Right lobe of liver (tissue), 6 donors: Measurements from ENCODE around the gene SLC2A10. TPM values are rescaled to one million over a fixed set of nuclear protein-coding genes. Genes with fewer than 3 reads are reported as not detected.

ENCODE experiments used
- ATAC-seq, 4 donors: fragments of 200-7000 bp; cut with Tn5 transposase; one replicate each; pipeline ENCODE4 v1.9.1; 2020; ENCODE audit warnings: mild to moderate bottlenecking in 4 of 4, moderate library complexity in 4 of 4
- DNase-seq, 3 donors: peaks; one replicate each; pipeline ENCODE4 v3.0.0-alpha.2; 2020
- H3K27ac ChIP-seq, 3 donors: fragments of 200-600 bp; one replicate each; pipeline ENCODE4 v1.8.0; 2022
- H3K27me3 ChIP-seq, 2 donors: fragments of 200-600 bp; one replicate each; pipeline ENCODE4 v1.8.0; 2022
- H3K36me3 ChIP-seq, 4 donors: fragments of 200-600 bp; sonication (generic) in 1 of 4; one replicate each; pipeline versions ENCODE4 v1.5.1 to v1.8.0; 2017 to 2022; ENCODE audit warnings: control low read depth in 1 of 4
- H3K4me1 ChIP-seq, 4 donors: fragments of 200-600 bp; sonication (generic) in 1 of 4; one replicate each; pipeline versions ENCODE4 v1.5.1 to v1.8.0; 2017 to 2022; ENCODE audit warnings: control low read depth in 1 of 4
- H3K4me3 ChIP-seq, 3 donors: fragments of 200-600 bp; one replicate each; pipeline ENCODE4 v1.8.0; 2022
- H3K9me3 ChIP-seq, 4 donors: fragments of 200-600 bp; sonication (generic) in 1 of 4; one replicate each; pipeline versions ENCODE4 v1.5.1 to v1.8.0; 2017 to 2022; ENCODE audit warnings: control low read depth in 1 of 4
- CTCF ChIP-seq, 4 donors: fragments of 200-600 bp in 3 of 4; fragments of 450-650 bp in 1 of 4; IDR thresholded peaks; one replicate each; pipeline versions ENCODE4 v1.5.1 to v1.8.0; 2016 to 2022; ENCODE audit warnings: antibody characterized with exemption in 4 of 4, mild to moderate bottlenecking in 2 of 4
- POLR2A ChIP-seq: fragments of 450-650 bp; IDR thresholded peaks from one replicate; pipeline ENCODE4 v1.6.1; 2017; ENCODE audit warnings: antibody characterized with exemption, mild to moderate bottlenecking
- WGBS: methylation state at CpG from one replicate; pipeline ENCODE4 v1.1.6; 2018; ENCODE audit warnings: low coverage, low lambda C conversion rate; ENCODE audit not compliant: insufficient coverage; ENCODE audit errors: missing lambda C conversion rate; 5-methylcytosine and 5-hydroxymethylcytosine counted together
- intact Hi-C, 2 donors: fragments of 100-400 bp; cut with DNase I; formaldehyde crosslinking; loops; one replicate each; pipeline versions ENCODE4 v1.11.2 to v1.14.1; 2022
- total RNA-seq, 6 experiments: library from RNA; depleted of rRNA in 2 of 6; stranded (reverse); fragments of >200 nt in 2 of 6; fragmentation: NEBNext Ultra II Directional in 3 of 6; extraction: Animal tissue kit (Norgen Biotek cat#: 25700) in 3 of 6; gene quantifications; one replicate each; pipeline versions ENCODE4 v1.1.0 to v1.2.4, GENCODE V29; 2016 to 2023
- donor health status: DM: no; HTN: yes; CAD: no.
- donor health status: DM: no; HTN: no; CAD: no.
- donor health status: DM: no; HTN: no; CAD: no.
- donor health status: DM: no; HTN: yes; CAD: no.
- donor health status: DM: no; HTN: yes; CAD: no.

Gene SLC2A10
- total RNA-seq, 6 experiments from 2014 or later: 35.4 to 47.3 (median 42.7) TPM

GRCh38 chr20:46777331-46777730 is 67.9 kb downstream of the SLC2A10 start:
- H3K4me1 ChIP-seq: no peaks in the 10 kb centered on the region
- H3K4me3 ChIP-seq: no peak overlapping the region
- H3K27me3 ChIP-seq: no peaks in the 10 kb centered on the region
- TF ChIP-seq POLR2A: no peak
- no peak for DNase-seq
- 61% methylated on average over 7 of the region's 7 CpGs for WGBS
- no peak for ATAC-seq
- H3K9me3 ChIP-seq: no peaks in the 10 kb centered on the region
- intact Hi-C loops: loop anchor here in 1 of 2 donors (10.0 kb wide), 1 partner anchor 377 kb away; no protein-coding TSS in a partner anchor
- no peaks in the 10 kb centered on the region for H3K36me3 ChIP-seq
- no peak overlapping the region for H3K27ac ChIP-seq

GRCh38 chr20:46779831-46780230 is 70.4 kb downstream of the SLC2A10 start:
- TF ChIP-seq POLR2A: no peak
- no peak overlapping the region for H3K4me3 ChIP-seq
- 55% methylated on average over 2 of the region's 4 CpGs for WGBS
- DNase-seq (no peak), ATAC-seq (no peak)
- intact Hi-C loops: loop anchor here in 1 of 2 donors (10.0 kb wide), 1 partner anchor 375 kb away; no protein-coding TSS in a partner anchor
- H3K4me1 ChIP-seq: no peaks in the 10 kb centered on the region
- no peak overlapping the region for H3K27ac ChIP-seq
- no peaks in the 10 kb centered on the region for H3K36me3 ChIP-seq
- H3K9me3 ChIP-seq: no peaks in the 10 kb centered on the region
- no peaks in the 10 kb centered on the region for H3K27me3 ChIP-seq

GRCh38 chr20:46784436-46785127 is 75.1 kb downstream of the SLC2A10 start:
- no peaks in the 10 kb centered on the region for H3K4me1 ChIP-seq
- intact Hi-C loops: no loop called here
- no peak overlapping the region for H3K4me3 ChIP-seq
- WGBS: 63% methylated on average over 10 of the region's 15 CpGs
- no peaks in the 10 kb centered on the region for H3K36me3 ChIP-seq
- no peak for DNase-seq
- no peaks in the 10 kb centered on the region for H3K9me3 ChIP-seq
- H3K27ac ChIP-seq: no peak overlapping the region
- TF ChIP-seq CTCF (IDR thresholded peaks at IDR 0.05) (no peak), POLR2A (no peak)
- H3K27me3 ChIP-seq: no peaks in the 10 kb centered on the region
- ATAC-seq: no peak

Other genes starting within 250 kb of the SLC2A10 start
- 1 to 10 TPM in 3 of 6 experiments, under 1 TPM in 3; 0.55 to 2.8 (median 1.3) TPM for gene ZNF334, start 196.1 kb upstream of the SLC2A10 start, total RNA-seq
- gene OCSTAMP, start 159.0 kb upstream of the SLC2A10 start, total RNA-seq: not detected
- 10 to 100 TPM in 3 of 6 experiments, 1 to 10 TPM in 3; 3.7 to 14.6 (median 9.3) TPM for gene SLC13A3, start 58.2 kb upstream of the SLC2A10 start, total RNA-seq
- 1 to 10 TPM; 3.1 to 10.0 (median 5.2) TPM for gene TP53RK, start 20.2 kb upstream of the SLC2A10 start, total RNA-seq
- 1 to 10 TPM in 1 of 6 experiments, under 1 TPM in 5; 0.12 to 3.0 (median 0.49) TPM for gene EYA2, start 185.2 kb downstream of the SLC2A10 start, total RNA-seq